ENCODE data around the gene APC.

The APC gene

DNA sequence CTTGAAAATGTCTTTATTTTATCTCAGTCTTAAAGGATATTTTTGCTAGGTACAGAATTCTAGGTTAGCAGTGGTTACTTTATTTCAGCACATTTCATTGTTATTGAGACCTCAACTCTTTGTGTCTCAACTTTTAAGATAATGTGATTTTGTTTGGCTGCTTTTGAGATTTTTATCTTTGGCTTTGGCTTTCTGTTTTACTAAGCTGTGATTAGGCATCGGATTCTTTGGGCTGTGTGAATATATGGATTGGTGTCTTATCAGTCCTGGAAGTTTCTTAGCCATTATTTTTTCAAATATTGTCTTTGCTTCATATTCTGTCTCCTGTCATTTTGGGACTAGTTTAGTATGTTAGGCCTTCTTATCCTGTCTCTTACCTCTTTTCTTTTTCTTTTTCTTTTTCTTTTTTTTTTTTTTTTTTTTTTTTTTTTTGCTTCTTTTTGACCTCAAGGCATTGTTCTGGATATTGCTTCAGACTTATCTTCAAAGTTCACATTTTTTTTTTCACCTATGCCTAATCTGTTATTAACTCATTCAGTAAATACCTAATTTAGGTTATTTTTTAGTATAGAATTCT lies 20.1 kb upstream of the APC start:
- no peak for TF ChIP-seq ZFX (IDR thresholded peaks at IDR 0.05)
- TF ChIP-seq, protein P1, sequence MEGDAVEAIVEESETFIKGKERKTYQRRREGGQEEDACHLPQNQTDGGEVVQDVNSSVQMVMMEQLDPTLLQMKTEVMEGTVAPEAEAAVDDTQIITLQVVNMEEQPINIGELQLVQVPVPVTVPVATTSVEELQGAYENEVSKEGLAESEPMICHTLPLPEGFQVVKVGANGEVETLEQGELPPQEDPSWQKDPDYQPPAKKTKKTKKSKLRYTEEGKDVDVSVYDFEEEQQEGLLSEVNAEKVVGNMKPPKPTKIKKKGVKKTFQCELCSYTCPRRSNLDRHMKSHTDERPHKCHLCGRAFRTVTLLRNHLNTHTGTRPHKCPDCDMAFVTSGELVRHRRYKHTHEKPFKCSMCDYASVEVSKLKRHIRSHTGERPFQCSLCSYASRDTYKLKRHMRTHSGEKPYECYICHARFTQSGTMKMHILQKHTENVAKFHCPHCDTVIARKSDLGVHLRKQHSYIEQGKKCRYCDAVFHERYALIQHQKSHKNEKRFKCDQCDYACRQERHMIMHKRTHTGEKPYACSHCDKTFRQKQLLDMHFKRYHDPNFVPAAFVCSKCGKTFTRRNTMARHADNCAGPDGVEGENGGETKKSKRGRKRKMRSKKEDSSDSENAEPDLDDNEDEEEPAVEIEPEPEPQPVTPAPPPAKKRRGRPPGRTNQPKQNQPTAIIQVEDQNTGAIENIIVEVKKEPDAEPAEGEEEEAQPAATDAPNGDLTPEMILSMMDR (conservative IDR thresholded peaks at IDR 0.05) = no peak
- no peak overlapping the region for H3K27ac ChIP-seq

DNA sequence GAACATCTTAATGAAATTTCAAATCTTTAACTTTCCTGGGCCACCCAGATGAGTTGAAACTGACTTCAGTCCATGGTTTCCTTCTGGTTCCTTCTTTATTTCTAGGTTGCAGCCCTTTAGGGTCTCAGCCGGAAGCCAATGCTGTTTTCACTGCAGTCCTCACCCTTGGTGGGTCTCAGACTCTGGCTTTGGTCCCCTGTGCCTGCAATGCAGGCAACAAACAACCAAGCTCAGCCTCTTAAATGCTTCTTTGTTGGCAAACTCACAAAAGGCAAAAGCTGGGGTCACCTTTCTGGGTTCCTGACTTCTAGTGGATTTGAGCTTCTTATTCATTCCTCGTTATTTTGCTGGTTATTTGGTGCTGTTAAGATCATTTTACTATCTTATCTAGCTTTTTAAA lies 19.3 kb upstream of the APC start:
- no peak overlapping the region for H3K27ac ChIP-seq

DNA sequence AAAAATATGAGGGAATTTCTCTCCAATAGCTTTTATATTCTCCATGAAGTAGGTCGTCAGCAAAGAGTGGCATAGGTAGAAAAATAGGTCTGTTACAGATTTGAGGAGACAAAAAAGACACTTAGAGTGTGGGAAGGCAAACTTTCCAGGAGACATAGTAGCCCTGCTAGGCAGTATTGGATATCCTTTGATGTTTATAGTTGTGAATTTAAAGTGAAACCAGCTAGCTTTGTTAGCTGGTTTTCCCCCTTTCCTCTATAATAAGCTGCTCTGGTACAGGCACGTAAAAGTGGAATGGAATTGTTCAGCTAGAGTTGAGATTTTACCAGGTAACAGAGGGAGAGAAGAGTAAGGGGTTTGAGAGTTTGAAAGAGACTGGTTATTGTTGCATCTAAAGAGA lies 17.1 kb upstream of the APC start:
- TF ChIP-seq, protein P1 (conservative IDR thresholded peaks at IDR 0.05) = no peak
- TF ChIP-seq ZFX (IDR thresholded peaks at IDR 0.05) = no peak
- H3K27ac ChIP-seq = no peak overlapping the region

More for the DNA sequence above, 19.3 kb upstream of the APC start:
- no peak for TF ChIP-seq ZFX (IDR thresholded peaks at IDR 0.05)
- TF ChIP-seq, protein P1 (conservative IDR thresholded peaks at IDR 0.05) = no peak

DNA sequence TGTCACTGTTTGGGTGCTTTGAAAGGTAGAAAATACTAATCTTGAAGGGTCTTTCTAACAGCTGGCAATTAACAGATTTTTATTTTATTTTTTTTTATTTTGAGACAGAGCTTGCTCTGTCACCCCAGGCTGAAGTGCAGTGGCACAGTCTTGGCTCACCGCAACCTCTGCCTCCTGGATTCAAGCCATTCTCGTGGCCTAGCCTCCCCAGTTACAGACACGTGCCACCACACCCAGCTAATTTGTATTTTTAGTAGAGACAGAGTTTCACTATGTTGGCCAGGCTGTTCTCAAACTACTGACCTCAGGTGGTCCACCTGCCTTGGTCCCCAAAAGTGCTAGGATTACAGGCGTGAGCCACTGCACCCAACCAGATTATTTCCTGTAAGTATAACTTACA lies 12.8 kb upstream of the APC start:
- TF ChIP-seq, protein P1 (conservative IDR thresholded peaks at IDR 0.05) = no peak
- TF ChIP-seq ZFX (IDR thresholded peaks at IDR 0.05) = no peak
- no peak overlapping the region for H3K27ac ChIP-seq

DNA sequence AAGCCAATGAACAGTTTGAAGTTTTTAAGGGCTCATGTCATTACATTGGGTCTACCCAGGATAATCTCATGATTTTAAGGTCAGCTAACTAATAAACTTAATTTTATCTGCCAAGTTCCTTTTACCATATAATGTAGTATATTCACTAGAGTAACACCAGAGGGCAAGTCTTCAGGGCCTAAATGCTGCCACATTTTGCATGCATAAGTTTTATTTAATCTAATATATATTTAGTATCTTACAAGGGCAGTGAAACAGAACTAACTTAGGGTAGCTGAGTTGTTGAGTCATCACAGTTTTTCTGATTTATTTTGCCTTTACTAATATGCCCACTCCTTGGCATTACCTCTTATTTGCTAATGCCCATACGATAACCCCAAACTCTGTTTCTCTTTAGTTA lies 8.1 kb upstream of the APC start:
- H3K27ac ChIP-seq = no peak overlapping the region
- no peak for TF ChIP-seq ZFX (IDR thresholded peaks at IDR 0.05)
- TF ChIP-seq, protein P1 (conservative IDR thresholded peaks at IDR 0.05) = no peak

DNA sequence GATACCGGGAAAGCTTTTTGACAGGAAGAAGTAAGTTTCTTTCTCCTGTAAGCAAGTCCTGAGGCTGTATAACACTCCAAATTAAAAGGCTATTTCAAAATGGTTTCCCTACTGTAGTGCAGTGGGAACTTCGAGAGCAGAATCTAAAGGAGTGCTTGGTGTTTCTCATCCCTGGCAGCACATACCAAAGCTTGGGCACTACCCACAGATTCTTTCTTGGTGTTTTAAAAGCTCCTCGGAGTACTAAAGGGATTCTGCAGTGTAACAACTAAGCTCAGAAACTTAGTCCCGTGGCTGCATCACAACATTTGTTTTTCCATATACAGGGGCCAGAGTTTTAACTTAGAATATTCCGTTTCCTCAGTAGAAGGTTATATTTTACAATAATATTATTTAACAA lies 5.6 kb upstream of the APC start:
- TF ChIP-seq, protein P1 (conservative IDR thresholded peaks at IDR 0.05) = no peak
- TF ChIP-seq ZFX (IDR thresholded peaks at IDR 0.05) = no peak
- H3K27ac ChIP-seq = no peak overlapping the region

DNA sequence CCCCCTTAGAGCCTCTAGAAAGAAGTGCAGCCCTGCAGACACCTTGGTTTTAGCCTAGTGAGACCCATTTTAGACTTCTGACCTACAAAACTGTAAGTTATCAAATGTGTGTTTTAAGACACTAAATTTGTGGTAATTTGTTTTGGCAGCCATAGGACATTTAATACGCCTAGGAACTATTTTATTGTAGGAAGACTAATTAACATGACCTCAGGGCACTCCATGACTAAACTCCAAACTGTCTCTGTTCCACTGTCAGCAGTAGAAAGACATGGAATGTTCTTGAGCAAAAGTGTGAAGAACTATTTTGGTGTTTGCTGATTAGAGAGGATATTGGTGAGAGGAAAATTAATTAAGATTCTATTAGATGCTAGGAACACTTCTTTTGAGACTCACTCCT lies 4.1 kb upstream of the APC start:
- no peak overlapping the region for H3K27ac ChIP-seq
- TF ChIP-seq, protein P1 (conservative IDR thresholded peaks at IDR 0.05) = no peak
- TF ChIP-seq ZFX (IDR thresholded peaks at IDR 0.05) = no peak
